A673 (cell line): Measurements from ENCODE around the gene FHIT. TPM values are rescaled to one million over a fixed set of nuclear protein-coding genes. Genes with fewer than 3 reads are reported as not detected.

Source experiments
- BruUV-seq: library from RNA; stranded (reverse); fragments of 400-500 nt; replicated peaks from 2 replicates; lab custom pipeline; 2021; lab: Mats Ljungman, UMichigan
- CTCF ChIA-PET: fragments of 300-600 bp; sonication (Branson Sonifier 250); formaldehyde crosslinking; loops from one replicate; lab custom pipeline; 2022; ENCODE audit warnings: antibody characterized with exemption; lab: Charles Lee
- POLR2A ChIA-PET: fragments of 300-600 bp; sonication (Branson Sonifier 250); formaldehyde crosslinking; loops from one replicate; lab custom pipeline; 2022; ENCODE audit warnings: antibody characterized with exemption; ENCODE audit not compliant: low non-redundant PET; lab: Charles Lee
- DNase-seq: peaks from one replicate; pipeline ENCODE4 v3.0.0-alpha.2; 2015; ENCODE audit warnings: low spot score
- H3K27ac ChIP-seq: fragments of 200-600 bp; sonication (generic); 2 replicates; pipeline ENCODE4 v1.5.1; 2016; ENCODE audit warnings: mixed run types, low read depth, mild to moderate bottlenecking, mixed read lengths, antibody characterized with exemption, low read length; ENCODE audit not compliant: poor library complexity, severe bottlenecking
- H3K27me3 ChIP-seq: fragments of 200-600 bp; sonication (generic); replicated peaks from 2 replicates; pipeline ENCODE4 v1.6.1; 2017; ENCODE audit warnings: mixed run types, low read depth, mild to moderate bottlenecking, mixed read lengths, antibody characterized with exemption, low read length; ENCODE audit not compliant: insufficient read depth, poor library complexity
- H3K36me3 ChIP-seq: fragments of 200-600 bp; sonication (generic); 2 replicates; pipeline ENCODE4 v1.6.1; 2016; ENCODE audit warnings: mixed run types, mild to moderate bottlenecking, mixed read lengths, antibody characterized with exemption, low read length; ENCODE audit not compliant: insufficient read depth, poor library complexity, severe bottlenecking
- H3K4me1 ChIP-seq: fragments of 200-600 bp; sonication (generic); 2 replicates; pipeline ENCODE4 v1.6.1; 2017; ENCODE audit warnings: mixed run types, mild to moderate bottlenecking, mixed read lengths, antibody characterized with exemption, low read length; ENCODE audit not compliant: insufficient read depth, poor library complexity, severe bottlenecking
- H3K4me3 ChIP-seq: fragments of 200-600 bp; sonication (generic); 2 replicates; pipeline ENCODE4 v1.5.1; 2016; ENCODE audit warnings: low read depth, mixed run types, mild to moderate bottlenecking, mixed read lengths, low read length; ENCODE audit not compliant: poor library complexity, severe bottlenecking
- H3K9me3 ChIP-seq: fragments of 200-600 bp; sonication (generic); 2 replicates; pipeline ENCODE4 v1.6.1; 2016; ENCODE audit warnings: mixed run types, low read depth, mild to moderate bottlenecking, mixed read lengths, antibody characterized with exemption, low read length; ENCODE audit not compliant: poor library complexity, severe bottlenecking
- EZH2 ChIP-seq: fragments of 200-600 bp; sonication (generic); IDR thresholded peaks from 2 replicates; pipeline ENCODE4 v1.6.1; 2017; ENCODE audit warnings: borderline replicate concordance, low read depth, mild to moderate bottlenecking, mixed read lengths, antibody characterized with exemption, low read length; ENCODE audit not compliant: poor library complexity, severe bottlenecking
- intact Hi-C: fragments of 100-400 bp; cut with micrococcal nuclease; formaldehyde crosslinking; loops from one replicate; pipeline ENCODE4 v1.10.0; 2022; ENCODE audit not compliant: unreplicated experiment
- total RNA-seq: library from RNA; stranded (reverse); gene quantifications from 2 replicates; pipeline ENCODE4 v1.2.3, GENCODE V29; 2021
- TF ChIP-seq, protein P1 (sequence below): fragments of 300-800, 200-600 bp; sonication (generic); conservative IDR thresholded peaks from 2 replicates; pipeline ENCODE4 v1.5.1; 2017; ENCODE audit warnings: low read depth, mild to moderate bottlenecking, antibody characterized with exemption, low read length, moderate library complexity, mixed read lengths

FHIT gene
- total RNA-seq, 1 experiment from 2014 or later = not detected

DNA sequence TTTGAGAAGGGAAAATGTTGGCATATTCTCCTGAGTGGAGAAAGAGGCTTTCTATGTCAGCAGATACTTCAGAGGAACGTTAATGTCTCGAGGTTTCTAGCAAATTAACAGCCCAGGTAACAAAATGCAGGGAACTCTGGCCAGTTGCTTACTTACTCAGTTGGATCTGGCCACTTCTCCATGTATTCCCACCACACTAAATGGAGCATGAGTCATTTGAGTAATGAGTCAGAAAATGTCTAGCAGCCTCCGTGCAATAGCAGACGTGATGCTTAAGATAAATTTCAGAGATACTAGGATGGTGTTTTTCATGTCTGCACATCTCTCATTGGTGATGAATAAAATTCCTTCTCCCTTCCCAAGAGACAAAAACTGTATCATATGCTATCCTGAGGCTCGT, 671.5 kb downstream of the FHIT start:
- no peaks in the 10 kb centered on the region for H3K4me1 ChIP-seq
- CTCF ChIA-PET = no interaction called here
- H3K27me3 ChIP-seq = no peaks in the 10 kb centered on the region
- no peak overlapping the region for H3K4me3 ChIP-seq
- TF ChIP-seq, protein P1, sequence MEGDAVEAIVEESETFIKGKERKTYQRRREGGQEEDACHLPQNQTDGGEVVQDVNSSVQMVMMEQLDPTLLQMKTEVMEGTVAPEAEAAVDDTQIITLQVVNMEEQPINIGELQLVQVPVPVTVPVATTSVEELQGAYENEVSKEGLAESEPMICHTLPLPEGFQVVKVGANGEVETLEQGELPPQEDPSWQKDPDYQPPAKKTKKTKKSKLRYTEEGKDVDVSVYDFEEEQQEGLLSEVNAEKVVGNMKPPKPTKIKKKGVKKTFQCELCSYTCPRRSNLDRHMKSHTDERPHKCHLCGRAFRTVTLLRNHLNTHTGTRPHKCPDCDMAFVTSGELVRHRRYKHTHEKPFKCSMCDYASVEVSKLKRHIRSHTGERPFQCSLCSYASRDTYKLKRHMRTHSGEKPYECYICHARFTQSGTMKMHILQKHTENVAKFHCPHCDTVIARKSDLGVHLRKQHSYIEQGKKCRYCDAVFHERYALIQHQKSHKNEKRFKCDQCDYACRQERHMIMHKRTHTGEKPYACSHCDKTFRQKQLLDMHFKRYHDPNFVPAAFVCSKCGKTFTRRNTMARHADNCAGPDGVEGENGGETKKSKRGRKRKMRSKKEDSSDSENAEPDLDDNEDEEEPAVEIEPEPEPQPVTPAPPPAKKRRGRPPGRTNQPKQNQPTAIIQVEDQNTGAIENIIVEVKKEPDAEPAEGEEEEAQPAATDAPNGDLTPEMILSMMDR = no peak
- TF ChIP-seq EZH2 = no peak
- intact Hi-C loops = no loop called here
- H3K36me3 ChIP-seq = no peaks in the 10 kb centered on the region
- H3K9me3 ChIP-seq = no peaks in the 10 kb centered on the region
- no peak overlapping the region for H3K27ac ChIP-seq
- no peak for DNase-seq
- POLR2A ChIA-PET = no interaction called here
- BruUV-seq = no TSS peak

DNA sequence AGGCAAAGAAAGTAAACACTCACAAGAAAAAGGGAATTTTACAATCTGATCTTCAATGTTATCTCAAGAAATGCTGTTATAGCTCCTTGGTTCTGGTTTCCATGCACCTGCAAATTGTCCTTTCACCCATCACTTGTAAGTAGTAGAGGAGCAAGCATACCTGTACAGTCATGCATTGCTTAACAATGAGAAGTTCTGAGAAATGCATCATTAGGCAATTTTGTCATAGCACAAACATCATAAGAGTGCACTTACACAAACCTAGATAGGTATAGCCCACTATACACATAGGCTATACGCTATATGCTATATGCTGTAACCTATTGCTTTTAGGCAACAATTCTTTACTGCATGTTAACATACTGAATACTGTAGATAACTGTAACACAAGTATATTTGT, 672.3 kb downstream of the FHIT start:
- Histone ChIP-seq H3K36me3 (no peaks in the 10 kb centered on the region), H3K4me1 (no peaks in the 10 kb centered on the region), H3K27me3 (no peaks in the 10 kb centered on the region), H3K9me3 (no peaks in the 10 kb centered on the region), H3K4me3 (no peak overlapping the region), H3K27ac (no peak overlapping the region)
- BruUV-seq = no TSS peak
- intact Hi-C loops = no loop called here
- POLR2A ChIA-PET = no interaction called here
- CTCF ChIA-PET = no interaction called here
- no peak for DNase-seq
- no peak for TF ChIP-seq EZH2
- TF ChIP-seq, protein P1 = no peak

DNA sequence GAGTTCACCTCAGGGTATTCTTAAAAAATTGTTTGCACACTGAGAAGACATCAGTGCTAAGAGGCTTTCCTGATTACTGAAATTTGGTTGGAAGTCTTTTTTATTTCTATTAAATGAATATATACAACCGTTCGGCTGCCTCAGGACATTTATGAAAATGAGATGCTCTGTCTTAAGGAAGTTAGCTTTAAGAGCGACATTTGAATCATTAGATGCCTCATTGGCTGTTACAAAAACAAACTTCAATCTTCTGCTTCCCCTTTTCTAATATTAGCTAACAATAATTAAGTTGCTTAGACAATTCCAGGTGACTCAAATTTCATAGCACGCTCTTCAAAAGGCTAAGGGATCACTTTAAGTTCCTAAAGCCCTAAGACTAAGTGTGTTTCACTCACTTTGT, 673.7 kb downstream of the FHIT start:
- H3K27ac ChIP-seq = no peak overlapping the region
- intact Hi-C loops = no loop called here
- H3K4me1 ChIP-seq = no peaks in the 10 kb centered on the region
- ChIA-PET POLR2A (no interaction called here), CTCF (no interaction called here)
- H3K36me3 ChIP-seq = no peaks in the 10 kb centered on the region
- no peak overlapping the region for H3K4me3 ChIP-seq
- no peak for TF ChIP-seq EZH2
- no peak for DNase-seq
- H3K27me3 ChIP-seq = no peaks in the 10 kb centered on the region
- no TSS peak for BruUV-seq
- H3K9me3 ChIP-seq = no peaks in the 10 kb centered on the region

DNA sequence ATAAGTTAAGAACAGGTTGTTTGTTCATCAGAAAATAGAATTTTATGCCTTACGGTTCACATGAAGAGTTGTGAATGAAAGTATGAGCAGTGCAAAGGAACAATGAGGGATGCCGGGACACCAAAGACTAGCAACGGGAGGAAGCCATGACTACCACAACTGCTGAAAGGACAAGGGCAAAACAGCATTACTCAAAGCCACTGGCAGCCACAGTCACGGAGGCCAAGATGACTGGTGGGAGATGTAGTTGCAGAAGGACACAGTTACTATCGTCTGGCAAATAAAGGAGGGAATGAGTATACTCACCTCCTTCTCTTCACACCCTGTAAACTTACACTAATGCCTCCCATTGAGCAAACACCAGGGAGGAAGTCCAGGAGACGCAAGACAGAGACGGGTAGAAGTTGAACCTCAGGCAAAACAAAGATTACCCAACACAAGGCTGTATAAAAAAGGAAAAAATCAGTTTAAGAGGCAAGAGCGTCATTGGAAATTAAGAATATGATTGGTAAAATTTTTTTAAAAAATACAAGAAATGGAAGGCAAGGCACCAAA, 675.5 kb downstream of the FHIT start:
- H3K36me3 ChIP-seq = no peaks in the 10 kb centered on the region
- BruUV-seq = no TSS peak
- TF ChIP-seq, protein P1 = no peak
- no peak for TF ChIP-seq EZH2
- DNase-seq = no peak
- no peaks in the 10 kb centered on the region for H3K4me1 ChIP-seq
- no peak overlapping the region for H3K27ac ChIP-seq
- CTCF ChIA-PET = no interaction called here
- POLR2A ChIA-PET = no interaction called here
- H3K9me3 ChIP-seq = no peaks in the 10 kb centered on the region
- no peaks in the 10 kb centered on the region for H3K27me3 ChIP-seq
- intact Hi-C loops = no loop called here
- no peak overlapping the region for H3K4me3 ChIP-seq
